Peyer's patch (tissue), 4 donors: ENCODE measurements around the gene GLYAT.

Experiments used
- POLR2A ChIP-seq, 2 donors: fragments of 450-650 bp; IDR thresholded peaks; one replicate each; pipeline ENCODE4 v1.5.1; 2017; ENCODE audit warnings: antibody characterized with exemption in 2 of 2, mild to moderate bottlenecking in 2 of 2, moderate library complexity in 2 of 2
- TF ChIP-seq, protein P1 (sequence below), 6 experiments: fragments of 450-650 bp in 4 of 6; fragments of 200-600 bp in 2 of 6; sonication (generic) in 1 of 6; IDR thresholded peaks; one replicate each; pipeline ENCODE4 v1.5.1; 2017 to 2019; ENCODE audit warnings: antibody characterized with exemption in 6 of 6, mild to moderate bottlenecking in 3 of 6, moderate library complexity in 1 of 6

DNA sequence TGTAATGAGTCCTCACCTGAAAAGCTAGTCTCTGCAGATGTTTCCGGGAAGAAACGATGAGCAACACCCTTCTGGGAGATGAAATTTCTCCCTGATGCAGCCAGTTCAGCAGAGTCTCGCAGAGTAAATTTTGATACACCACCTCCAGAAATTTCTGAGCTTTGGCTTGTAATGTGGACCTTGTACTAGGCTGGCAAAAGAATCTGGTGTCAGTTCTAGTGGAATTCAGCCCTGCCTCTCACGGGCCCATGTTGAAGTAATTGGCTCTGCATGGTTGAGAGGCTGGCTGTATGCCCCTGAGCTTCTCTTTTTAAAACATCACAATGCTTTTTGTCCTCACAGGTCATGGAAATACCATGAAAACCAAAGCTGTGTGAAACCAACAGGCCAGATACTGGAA is at the start of gene GLYAT:
- TF ChIP-seq, protein P1, sequence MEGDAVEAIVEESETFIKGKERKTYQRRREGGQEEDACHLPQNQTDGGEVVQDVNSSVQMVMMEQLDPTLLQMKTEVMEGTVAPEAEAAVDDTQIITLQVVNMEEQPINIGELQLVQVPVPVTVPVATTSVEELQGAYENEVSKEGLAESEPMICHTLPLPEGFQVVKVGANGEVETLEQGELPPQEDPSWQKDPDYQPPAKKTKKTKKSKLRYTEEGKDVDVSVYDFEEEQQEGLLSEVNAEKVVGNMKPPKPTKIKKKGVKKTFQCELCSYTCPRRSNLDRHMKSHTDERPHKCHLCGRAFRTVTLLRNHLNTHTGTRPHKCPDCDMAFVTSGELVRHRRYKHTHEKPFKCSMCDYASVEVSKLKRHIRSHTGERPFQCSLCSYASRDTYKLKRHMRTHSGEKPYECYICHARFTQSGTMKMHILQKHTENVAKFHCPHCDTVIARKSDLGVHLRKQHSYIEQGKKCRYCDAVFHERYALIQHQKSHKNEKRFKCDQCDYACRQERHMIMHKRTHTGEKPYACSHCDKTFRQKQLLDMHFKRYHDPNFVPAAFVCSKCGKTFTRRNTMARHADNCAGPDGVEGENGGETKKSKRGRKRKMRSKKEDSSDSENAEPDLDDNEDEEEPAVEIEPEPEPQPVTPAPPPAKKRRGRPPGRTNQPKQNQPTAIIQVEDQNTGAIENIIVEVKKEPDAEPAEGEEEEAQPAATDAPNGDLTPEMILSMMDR (IDR thresholded peaks at IDR 0.05), result no peak
- no peak for TF ChIP-seq POLR2A (IDR thresholded peaks at IDR 0.05)
